GM23338 (cell line): ENCODE measurements around the gene MRPL28.

Source experiments
- CREB1 ChIP-seq: fragments of 250-450 bp; sonication (Bioruptor Pico); IDR thresholded peaks from 2 replicates; pipeline ENCODE4 v1.5.0; 2020; ENCODE audit warnings: low read depth, mild to moderate bottlenecking, moderate library complexity
- CTCF ChIP-seq, 2 experiments: fragments of 200-600 bp in 1 of 2; sonication (generic) in 1 of 2; conservative IDR thresholded peaks; 2 replicates each; pipeline versions ENCODE4 v1.5.1 to v1.6.1; 2016 to 2017; ENCODE audit warnings: antibody characterized with exemption in 2 of 2, low read depth in 2 of 2, mild to moderate bottlenecking in 2 of 2, moderate library complexity in 1 of 2
- EZH2 ChIP-seq: fragments of 200-600 bp; sonication (generic); IDR thresholded peaks from one replicate; pipeline ENCODE4 v1.8.0; 2017; ENCODE audit warnings: antibody characterized with exemption, mild to moderate bottlenecking, low read depth; ENCODE audit not compliant: unreplicated experiment
- EZH2phosphoT487 ChIP-seq: fragments of 200-600 bp; sonication (generic); IDR thresholded peaks from one replicate; pipeline ENCODE4 v1.8.1; 2018; ENCODE audit warnings: antibody characterized with exemption; ENCODE audit not compliant: unreplicated experiment
- JUNB ChIP-seq: IDR thresholded peaks from one replicate; pipeline ENCODE4 v1.6.1; 2016; ENCODE audit warnings: antibody characterized with exemption; ENCODE audit not compliant: unreplicated experiment
- NANOG ChIP-seq: IDR thresholded peaks from 2 replicates; pipeline ENCODE4 v1.6.1; 2016; ENCODE audit warnings: antibody characterized with exemption, borderline replicate concordance
- POLR2AphosphoS5 ChIP-seq: IDR thresholded peaks from 2 replicates; pipeline ENCODE4 v1.6.1; 2016; ENCODE audit warnings: antibody characterized with exemption, low read depth
- REST ChIP-seq: IDR thresholded peaks from one replicate; pipeline ENCODE4 v1.6.1; 2018; ENCODE audit warnings: antibody characterized with exemption; ENCODE audit not compliant: unreplicated experiment

- no peak for TF ChIP-seq CTCF (conservative IDR thresholded peaks at IDR 0.05; ENCODE audit: low read depth in 2 of 2)
- no peak for TF ChIP-seq REST
- TF ChIP-seq CREB1 (CRISPR knock-in tag), result no peak
- no peak for TF ChIP-seq POLR2AphosphoS5
- TF ChIP-seq EZH2, result no peak
- no peak for TF ChIP-seq NANOG
- TF ChIP-seq EZH2phosphoT487, result no peak
- TF ChIP-seq JUNB, result no peak
These were observed 45.6 kb downstream of the MRPL28 start for GRCh38 chr16:324451-325334.
